GM11168 (cell line): Measurements from ENCODE around the gene PKP2.
"Not testable (repeated sequence)": the region's sequence is repeated elsewhere in the genome, so short reads cannot be mapped to it uniquely, and the experiment has no call there.

Source experiments
- in situ Hi-C: fragments of 300-500 bp; cut with MboI; formaldehyde crosslinking; loops from one replicate; pipeline ENCODE4 v1.12.0; 2022; ENCODE audit warnings: low sequenced_read_pairs; ENCODE audit not compliant: unreplicated experiment

The PKP2 gene

GRCh38 chr12:32872416-32872815 lies 24.2 kb downstream of the PKP2 start:
- in situ Hi-C loops: not testable (repeated sequence)

DNA sequence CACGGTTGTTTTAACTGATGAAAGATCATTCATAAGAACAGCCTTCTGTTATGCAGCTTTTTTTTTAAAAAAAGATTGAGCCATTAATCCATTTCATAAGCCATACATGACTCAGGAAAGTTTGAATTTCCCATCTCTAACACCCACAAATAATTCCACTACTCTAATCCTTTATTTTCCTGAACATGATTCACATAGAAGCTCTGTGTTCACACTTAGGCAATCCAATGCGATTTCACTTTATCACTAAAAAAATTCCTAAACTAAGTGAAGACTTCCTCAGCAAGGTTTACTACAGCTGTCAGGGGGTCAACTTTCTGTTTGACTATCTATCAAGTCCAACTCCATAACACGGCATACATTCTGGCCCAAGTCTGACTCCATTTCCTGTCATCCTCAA lies 25.9 kb downstream of the PKP2 start:
- in situ Hi-C loops: no loop called here

DNA sequence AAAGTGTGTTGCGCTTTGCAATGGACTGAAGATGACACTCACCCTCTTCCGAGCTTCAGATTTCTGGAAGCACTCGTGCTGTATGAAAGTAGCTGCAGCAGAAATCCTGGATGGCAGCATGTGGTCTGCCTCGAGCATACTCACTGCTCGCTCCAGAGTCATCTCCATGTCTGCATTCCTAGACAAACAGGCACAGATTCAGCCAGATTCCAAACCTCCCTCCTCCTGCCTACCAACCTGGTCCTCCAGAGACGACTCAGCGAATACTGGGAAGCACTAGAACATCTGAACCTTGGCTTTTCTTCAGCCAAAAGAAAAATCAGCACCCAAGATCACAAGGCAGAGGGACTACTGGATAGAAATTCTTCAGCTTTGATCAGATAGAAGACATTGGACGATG lies 27.7 kb downstream of the PKP2 start:
- in situ Hi-C loops: no loop called here

DNA sequence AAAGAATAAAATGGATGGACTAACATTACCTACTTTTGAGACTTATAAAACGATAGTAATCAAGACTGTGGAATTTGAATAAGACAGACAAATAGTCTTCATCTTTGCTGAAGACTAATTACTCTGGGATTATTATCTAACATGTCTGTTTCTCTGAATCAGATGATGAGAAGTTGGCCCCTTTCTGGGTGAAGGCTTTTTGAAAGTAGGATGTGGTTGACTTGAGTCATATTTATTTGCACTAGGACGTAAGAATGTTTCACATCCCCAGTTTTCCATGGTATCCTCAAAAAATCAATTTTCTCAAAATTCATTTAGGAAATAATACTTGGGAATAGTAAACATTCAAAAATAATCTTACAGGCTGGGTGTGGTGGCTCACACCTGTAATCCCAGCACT lies 31.8 kb downstream of the PKP2 start:
- in situ Hi-C loops: no loop called here

DNA sequence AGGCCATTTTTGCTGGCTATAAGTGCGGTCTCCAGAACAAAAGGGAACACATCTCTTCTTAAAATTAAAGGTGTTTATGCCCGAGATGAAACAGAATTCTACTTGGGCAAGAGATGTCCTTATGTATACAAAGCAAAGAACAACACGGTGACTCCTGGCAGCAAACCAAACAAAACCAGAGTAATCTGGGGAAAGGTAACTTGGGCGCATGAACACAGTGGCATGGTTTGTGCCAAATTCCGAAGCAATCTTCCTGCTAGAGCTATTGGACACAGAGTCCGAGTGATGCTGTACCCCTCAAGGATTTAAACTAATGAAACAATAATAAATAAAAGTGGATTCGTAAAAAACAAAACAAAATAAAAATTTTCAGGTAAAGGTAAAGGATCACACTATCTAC lies 33.4 kb downstream of the PKP2 start:
- in situ Hi-C loops: no loop called here

DNA sequence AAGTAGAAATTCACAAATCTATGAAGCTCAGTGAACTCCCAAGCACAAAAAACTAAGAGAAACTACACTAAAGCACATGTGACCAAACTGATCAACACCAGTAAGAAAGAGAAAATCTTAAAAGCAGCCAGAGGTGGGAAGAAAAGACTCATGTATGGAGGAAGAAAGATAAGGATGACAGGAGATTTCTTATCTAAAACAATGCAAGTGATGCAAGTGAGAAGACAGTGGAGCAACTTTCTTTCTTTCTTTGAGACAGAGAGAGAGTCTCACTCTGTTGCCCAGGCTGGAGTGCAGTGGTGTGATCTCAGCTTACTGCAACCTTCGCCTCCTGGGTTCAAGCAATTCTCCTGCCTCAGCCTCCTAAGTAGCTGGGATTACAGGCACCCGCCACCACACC lies 34.9 kb downstream of the PKP2 start:
- in situ Hi-C loops: not testable (repeated sequence)

DNA sequence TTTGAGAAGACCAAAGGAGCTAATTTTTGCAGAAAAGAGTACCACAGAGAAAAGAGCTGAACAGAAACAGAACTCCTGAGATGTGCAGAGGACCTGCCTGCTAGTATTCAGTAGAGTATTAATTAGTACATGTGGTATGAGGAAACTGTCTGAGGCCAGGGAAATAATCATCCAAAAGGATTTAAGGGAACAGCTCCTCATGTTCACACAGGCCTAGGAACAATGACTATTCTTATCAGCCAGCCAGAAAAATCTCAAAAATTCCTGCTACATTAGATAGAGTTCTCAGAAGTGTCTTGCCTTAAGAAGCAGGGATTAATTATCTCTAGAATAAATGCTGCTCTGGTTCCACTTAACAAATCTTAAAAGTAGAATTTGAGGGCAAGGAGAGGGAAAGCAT lies 36.4 kb downstream of the PKP2 start:
- in situ Hi-C loops: no loop called here

- in situ Hi-C loops: no loop called here
These were observed 37.2 kb downstream of the PKP2 start for GRCh38 chr12:32859389-32859788.

DNA sequence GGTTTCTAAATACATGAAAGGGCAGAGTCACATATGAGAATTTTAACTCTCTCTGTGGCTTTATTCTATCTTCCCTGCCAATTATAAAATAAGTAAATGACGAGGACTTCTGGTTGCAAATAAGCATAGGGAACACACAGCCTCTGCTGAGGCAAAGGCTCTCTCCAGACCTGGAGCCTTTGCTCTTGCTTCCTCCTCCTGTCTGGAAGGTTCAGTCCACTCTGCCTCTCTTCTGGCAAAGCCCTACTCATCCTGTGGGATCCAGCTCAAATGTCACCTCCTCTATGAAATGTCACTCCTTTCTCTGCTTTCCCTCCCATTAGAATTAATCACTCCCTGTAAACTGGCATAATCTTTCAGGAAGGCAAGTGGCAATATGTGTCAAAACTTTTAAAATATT lies 41.9 kb downstream of the PKP2 start:
- in situ Hi-C loops: no loop called here

GRCh38 chr12:32854097-32854496 lies 42.5 kb downstream of the PKP2 start:
- in situ Hi-C loops: no loop called here

- in situ Hi-C loops: no loop called here
These were observed 49.3 kb downstream of the PKP2 start for GRCh38 chr12:32847287-32847686.

DNA sequence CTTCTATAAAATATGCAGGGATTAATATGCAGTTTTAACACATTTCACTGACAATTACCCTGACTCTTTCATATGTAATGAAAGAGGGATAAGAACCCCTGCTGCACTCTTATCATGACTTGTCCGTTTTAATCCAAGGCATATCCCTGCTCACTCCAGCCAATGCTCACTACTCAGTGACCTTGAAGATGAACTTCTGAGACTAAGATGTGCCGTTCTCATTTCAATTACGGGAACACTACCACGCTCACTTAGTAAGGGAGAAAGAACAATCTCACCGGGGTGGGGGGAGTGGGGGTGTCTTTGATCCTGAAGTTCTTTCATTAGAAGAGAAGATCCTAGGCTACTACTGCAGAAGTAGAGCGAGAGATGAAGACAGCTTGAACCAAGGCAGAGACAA lies 50.5 kb downstream of the PKP2 start:
- in situ Hi-C loops: no loop called here

GRCh38 chr12:32843528-32844095 lies 53.0 kb downstream of the PKP2 start:
- in situ Hi-C loops: no loop called here

DNA sequence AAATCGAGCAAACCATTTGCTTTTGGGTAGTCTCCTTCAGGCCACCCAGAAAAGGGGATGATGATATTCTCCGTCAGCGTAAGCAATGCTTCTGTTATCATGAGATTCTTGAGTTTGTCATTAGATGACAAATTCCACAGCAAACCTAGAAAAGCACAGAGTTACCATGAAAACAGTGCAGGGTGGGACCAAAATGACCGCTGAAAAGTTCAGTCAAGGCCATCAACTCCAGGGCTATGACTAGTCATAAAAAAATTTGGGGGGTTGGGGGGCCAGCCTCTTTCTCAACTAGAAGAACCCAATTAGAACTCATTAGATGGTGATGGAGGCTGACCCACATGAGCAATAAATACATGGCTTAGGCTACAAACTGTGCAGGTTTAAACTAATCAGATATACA lies 55.5 kb downstream of the PKP2 start:
- in situ Hi-C loops: no loop called here

GRCh38 chr12:32839828-32840227 lies 56.7 kb downstream of the PKP2 start:
- in situ Hi-C loops: no loop called here

DNA sequence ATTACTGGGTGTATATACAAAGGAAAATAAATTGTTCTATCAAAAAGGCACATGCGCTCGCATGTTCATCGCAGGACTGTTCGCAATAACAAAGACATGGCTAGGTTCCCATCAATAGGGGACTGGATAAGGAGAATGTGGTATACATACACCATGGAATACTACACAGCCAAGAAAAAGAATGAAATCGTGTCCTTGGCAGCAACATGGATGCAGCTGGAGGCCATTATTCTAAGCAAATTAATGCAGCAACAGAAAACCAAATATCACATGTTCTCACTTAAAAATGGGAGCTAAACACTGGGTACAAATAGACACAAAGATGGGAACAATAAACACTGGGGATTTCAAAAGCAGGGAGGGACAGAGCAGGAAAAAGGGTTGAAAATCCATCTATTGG lies 58.6 kb downstream of the PKP2 start:
- in situ Hi-C loops: no loop called here

DNA sequence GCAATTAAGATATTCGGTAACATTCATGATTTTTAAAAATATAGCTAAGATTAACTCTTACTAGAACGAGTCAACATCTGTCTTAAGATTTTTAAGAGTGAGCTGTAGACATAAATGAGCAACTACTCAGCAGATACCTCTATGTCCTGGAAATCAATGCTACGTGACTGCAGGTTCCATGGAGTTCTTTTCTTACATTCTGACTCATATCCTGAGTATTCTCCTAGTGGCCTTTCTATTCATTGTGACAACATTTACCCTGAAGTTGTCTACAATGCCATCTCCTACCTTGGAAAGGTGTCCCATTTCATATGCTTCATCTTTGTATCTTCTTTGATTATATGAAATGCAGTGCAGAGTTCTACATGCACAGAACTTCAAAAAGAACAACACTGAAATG lies 59.9 kb downstream of the PKP2 start:
- in situ Hi-C loops: no loop called here

DNA sequence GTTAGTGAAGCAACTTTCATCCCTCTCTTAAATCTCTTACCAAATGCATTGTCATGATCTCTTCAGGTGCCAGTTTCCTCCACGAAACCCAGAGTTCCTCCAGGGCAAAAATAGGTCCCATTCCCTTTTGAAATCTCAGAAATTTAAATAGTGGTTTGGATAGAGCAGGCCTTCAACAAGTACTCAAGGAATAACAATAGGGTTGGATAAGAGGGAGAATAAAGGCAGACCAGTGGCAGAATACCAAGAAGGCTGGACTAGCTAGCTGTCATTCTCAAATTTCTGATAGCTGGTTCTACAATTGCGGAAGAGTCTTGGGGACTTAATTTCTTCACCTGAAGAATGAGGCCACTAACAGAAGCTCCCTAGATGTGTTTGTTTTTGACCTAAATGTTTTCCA lies 62.5 kb downstream of the PKP2 start:
- in situ Hi-C loops: no loop called here

DNA sequence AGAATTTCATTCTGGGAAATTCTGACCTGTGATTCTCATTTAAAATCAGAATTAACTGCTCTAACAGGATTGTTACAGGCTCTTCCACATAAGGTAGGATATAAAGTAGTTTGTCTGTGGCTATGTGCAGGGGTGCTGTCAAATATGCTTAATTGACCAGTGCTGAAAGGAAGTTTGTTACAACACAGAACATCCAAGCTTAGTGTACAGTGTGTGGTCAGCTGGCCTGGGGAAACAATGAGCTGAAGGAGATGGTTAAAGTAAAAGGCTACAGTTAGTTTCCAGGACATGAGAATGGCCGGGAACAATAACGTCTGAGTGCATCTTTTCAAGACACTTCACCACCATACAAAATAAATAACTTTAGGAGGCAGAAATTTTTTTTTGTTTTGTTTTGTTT lies 68.0 kb downstream of the PKP2 start:
- in situ Hi-C loops: no loop called here

DNA sequence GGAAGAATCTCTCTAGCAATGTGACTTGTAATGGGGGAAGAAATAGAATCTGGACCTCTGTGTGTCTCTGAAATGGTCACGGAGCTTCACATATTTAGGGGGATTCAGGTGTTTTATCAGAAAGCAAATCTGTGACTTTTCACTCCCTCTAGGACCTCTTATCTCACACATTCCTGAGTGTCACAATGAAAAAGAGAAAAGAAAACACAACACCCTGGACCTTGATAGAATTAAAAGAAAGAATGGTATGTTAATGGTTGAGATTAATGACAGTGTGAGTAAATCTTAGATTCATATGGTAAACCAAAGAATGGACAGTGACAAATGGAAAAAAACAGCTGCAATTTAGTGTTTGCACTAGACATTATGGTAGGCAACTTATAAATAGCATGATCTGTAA lies 68.5 kb downstream of the PKP2 start:
- in situ Hi-C loops: no loop called here

DNA sequence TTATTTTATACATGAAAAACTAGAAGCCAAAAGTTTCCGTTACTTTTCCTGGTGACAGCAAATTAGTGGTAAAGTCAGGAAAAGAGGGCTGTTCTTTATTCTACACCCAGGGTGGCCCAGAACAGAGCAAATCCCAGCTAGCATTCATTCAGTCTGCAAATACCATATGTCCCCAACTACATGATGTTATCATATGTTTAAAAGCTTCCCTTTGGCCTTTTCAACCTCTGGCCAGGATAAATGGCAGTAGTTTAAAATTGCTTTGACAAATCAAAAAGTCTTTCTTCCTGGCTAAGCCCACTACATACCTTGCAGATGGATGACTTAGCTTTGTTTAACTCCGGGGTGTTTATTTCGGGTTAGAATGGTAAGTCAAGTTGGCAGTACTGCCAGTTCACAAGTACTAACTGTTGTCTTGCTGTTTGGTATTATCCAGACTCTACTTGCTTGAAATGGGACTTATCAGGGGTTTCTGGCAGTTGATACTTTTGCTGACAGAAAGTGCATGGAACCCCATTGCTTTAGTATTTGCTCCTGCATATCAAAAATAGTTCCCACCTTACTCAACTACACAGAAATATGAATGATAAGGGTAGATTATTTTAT lies 69.7 kb downstream of the PKP2 start:
- in situ Hi-C loops: no loop called here

DNA sequence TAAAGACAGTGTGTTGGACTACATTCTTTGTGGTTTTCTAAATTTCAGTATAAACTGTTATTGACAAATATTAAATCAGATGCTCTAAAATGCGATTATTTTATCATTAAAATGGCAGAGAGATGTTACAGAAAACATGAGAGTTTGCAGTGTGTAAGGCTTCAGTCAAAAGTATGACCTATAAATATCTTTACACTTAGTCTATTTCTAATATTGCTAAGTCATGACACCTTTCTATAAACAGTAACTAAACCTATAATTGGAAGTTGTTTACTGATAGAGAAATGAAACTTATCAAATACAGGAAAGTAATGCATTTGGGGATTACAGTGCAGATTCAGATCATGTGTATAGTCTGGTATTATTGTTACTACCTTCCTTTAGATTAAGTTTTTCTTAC lies 72.0 kb downstream of the PKP2 start:
- in situ Hi-C loops: no loop called here

GRCh38 chr12:32822344-32822743 lies 74.2 kb downstream of the PKP2 start:
- in situ Hi-C loops: no loop called here
